Measurements from ENCODE around the gene TMC7.
"Not testable (repeated sequence)": the region's sequence is repeated elsewhere in the genome, so short reads cannot be mapped to it uniquely, and the experiment has no call there.

The TMC7 gene

GRCh38 chr16:18950469-18951185 is 33.1 kb upstream of the TMC7 start:
- Histone ChIP-seq H3K4me3 (replicated peaks; ENCODE audit: insufficient read depth, low read length) (no peak overlapping the region), H3K27ac (replicated peaks) (no peak overlapping the region), H3K27me3 (ENCODE audit: insufficient read depth, poor library complexity, severe bottlenecking) (no peaks in the 10 kb centered on the region)
- TF ChIP-seq POLR2AphosphoS5 (IDR thresholded peaks at IDR 0.05; ENCODE audit: low read depth) = no peak
- DNase-seq (ENCODE audit: low read depth in 1 of 2, low spot score in 1 of 2) = no peak

GRCh38 chr16:18953547-18953946 is 30.2 kb upstream of the TMC7 start:
- no peak for DNase-seq (ENCODE audit: low read depth in 1 of 2, low spot score in 1 of 2)
- TF ChIP-seq GABPA (IDR thresholded peaks at IDR 0.05; ENCODE audit: low read depth) = no peak
- no peak for TF ChIP-seq CTCF (IDR thresholded peaks at IDR 0.05; ENCODE audit: insufficient read depth, low read length)
- Histone ChIP-seq H3K27ac (replicated peaks) (no peak overlapping the region), H3K27me3 (ENCODE audit: insufficient read depth, poor library complexity, severe bottlenecking) (no peaks in the 10 kb centered on the region), H3K4me3 (replicated peaks; ENCODE audit: insufficient read depth, low read length) (no peak overlapping the region)

GRCh38 chr16:18955874-18956580 is 27.7 kb upstream of the TMC7 start:
- not testable (repeated sequence) for H3K4me3 ChIP-seq (replicated peaks; ENCODE audit: insufficient read depth, low read length); DNase-seq (ENCODE audit: low read depth in 1 of 2, low spot score in 1 of 2); H3K27me3 ChIP-seq (ENCODE audit: insufficient read depth, poor library complexity, severe bottlenecking); H3K27ac ChIP-seq (replicated peaks)

- not testable (repeated sequence) for H3K27me3 ChIP-seq (ENCODE audit: insufficient read depth, poor library complexity, severe bottlenecking); DNase-seq (ENCODE audit: low read depth in 1 of 2, low spot score in 1 of 2); H3K27ac ChIP-seq (replicated peaks); H3K4me3 ChIP-seq (replicated peaks; ENCODE audit: insufficient read depth, low read length)
Measured at GRCh38 chr16:18956658-18957241, 27.0 kb upstream of the TMC7 start.

GRCh38 chr16:18958621-18959029 is 25.1 kb upstream of the TMC7 start:
- TF ChIP-seq REST (IDR thresholded peaks at IDR 0.05; ENCODE audit: insufficient replicate concordance, low read depth) (no peak), POLR2AphosphoS5 (IDR thresholded peaks at IDR 0.05; ENCODE audit: low read depth) (no peak), GABPA (IDR thresholded peaks at IDR 0.05; ENCODE audit: low read depth) (no peak), SPI1 (IDR thresholded peaks at IDR 0.05; ENCODE audit: borderline replicate concordance, low read depth) (no peak), CTCF (IDR thresholded peaks at IDR 0.05; ENCODE audit: insufficient read depth, low read length) (no peak)
- Histone ChIP-seq H3K27me3 (ENCODE audit: insufficient read depth, poor library complexity, severe bottlenecking) (no peaks in the 10 kb centered on the region), H3K27ac (replicated peaks) (no peak overlapping the region), H3K4me3 (replicated peaks; ENCODE audit: insufficient read depth, low read length) (no peak overlapping the region)
- no peak for DNase-seq (ENCODE audit: low read depth in 1 of 2, low spot score in 1 of 2)

- Histone ChIP-seq H3K27ac (replicated peaks) (no peak overlapping the region), H3K27me3 (ENCODE audit: insufficient read depth, poor library complexity, severe bottlenecking) (no peaks in the 10 kb centered on the region), H3K4me3 (replicated peaks; ENCODE audit: insufficient read depth, low read length) (no peak overlapping the region)
- no peak for TF ChIP-seq REST (IDR thresholded peaks at IDR 0.05; ENCODE audit: insufficient replicate concordance, low read depth)
- no peak for TF ChIP-seq SPI1 (IDR thresholded peaks at IDR 0.05; ENCODE audit: borderline replicate concordance, low read depth)
- TF ChIP-seq CTCF (IDR thresholded peaks at IDR 0.05; ENCODE audit: insufficient read depth, low read length) = no peak
- no peak for TF ChIP-seq GABPA (IDR thresholded peaks at IDR 0.05; ENCODE audit: low read depth)
- TF ChIP-seq POLR2AphosphoS5 (IDR thresholded peaks at IDR 0.05; ENCODE audit: low read depth) = no peak
- DNase-seq (ENCODE audit: low read depth in 1 of 2, low spot score in 1 of 2) = no peak
Measured at GRCh38 chr16:18959031-18959505, 24.7 kb upstream of the TMC7 start.
